ENCODE results near the gene DHX16. TPM values are rescaled to one million over a fixed set of nuclear protein-coding genes. Genes with fewer than 3 reads are reported as not detected.
A peak's percentile ranks its signal among the peaks of the same experiment; 100 is the strongest.
"Not testable (repeated sequence)": the region's sequence is repeated elsewhere in the genome, so short reads cannot be mapped to it uniquely, and the experiment has no call there.

The DHX16 gene
- 34.7 and 39.2 TPM in 2 replicates for total RNA-seq

DNA sequence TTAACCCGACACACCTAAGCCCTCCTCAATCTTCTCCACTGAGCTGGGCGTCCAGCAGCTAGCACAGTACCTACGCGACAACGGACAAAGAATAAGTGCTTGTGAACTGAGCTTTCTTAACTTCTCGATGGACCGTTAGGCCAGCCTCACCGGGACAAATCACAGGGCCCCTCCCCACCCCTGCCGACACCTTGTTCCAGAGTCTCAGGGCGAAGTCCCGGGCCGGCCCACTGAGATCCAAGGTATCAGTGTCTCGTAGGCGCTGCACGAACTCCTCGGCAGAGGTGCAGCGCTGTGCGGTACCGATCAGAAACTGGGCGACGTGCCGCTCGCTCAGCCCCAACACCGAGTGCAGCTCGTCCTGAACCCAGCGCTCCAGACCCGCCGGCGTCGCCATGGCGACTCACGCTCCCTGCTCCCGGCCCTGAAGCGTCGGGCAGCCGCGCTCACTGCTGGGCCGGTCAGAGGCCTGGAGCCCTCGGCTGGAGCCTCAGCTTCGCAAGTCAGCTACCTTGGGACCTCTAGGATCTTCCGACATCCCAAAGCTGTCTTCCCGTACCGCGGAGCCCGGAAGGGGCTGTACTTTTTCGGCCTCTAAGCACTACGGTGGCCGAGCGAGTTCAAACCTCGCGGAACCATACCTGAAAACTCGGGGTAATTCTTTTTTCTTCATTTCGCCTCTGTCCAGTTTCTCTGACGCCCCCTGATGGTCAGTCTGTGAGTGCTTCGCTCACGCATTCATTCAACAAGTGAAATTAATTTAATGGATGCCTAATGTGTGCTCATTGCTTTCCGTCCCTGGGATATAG is at the start of gene DHX16:
Gene DHX16, minus strand, starts transcription at position 562 of the 809 bp plus-strand sequence. Its CDS starts 165 bp downstream, at position 397.
- peak; percentile 90 for DNase-seq (ENCODE audit: low read depth)
- Histone ChIP-seq H3K4me3 (ENCODE audit: low read depth, low read length) (peak within 1 kb of the TSS; percentile 87), H3K27me3 (ENCODE audit: control insufficient read depth, insufficient read depth, low read length) (no peaks in the 10 kb centered on the region), H3K36me3 (ENCODE audit: control insufficient read depth, insufficient read depth, low read length) (peaks cover 1% of the 10 kb centered on the region)
- TF ChIP-seq, protein P1, sequence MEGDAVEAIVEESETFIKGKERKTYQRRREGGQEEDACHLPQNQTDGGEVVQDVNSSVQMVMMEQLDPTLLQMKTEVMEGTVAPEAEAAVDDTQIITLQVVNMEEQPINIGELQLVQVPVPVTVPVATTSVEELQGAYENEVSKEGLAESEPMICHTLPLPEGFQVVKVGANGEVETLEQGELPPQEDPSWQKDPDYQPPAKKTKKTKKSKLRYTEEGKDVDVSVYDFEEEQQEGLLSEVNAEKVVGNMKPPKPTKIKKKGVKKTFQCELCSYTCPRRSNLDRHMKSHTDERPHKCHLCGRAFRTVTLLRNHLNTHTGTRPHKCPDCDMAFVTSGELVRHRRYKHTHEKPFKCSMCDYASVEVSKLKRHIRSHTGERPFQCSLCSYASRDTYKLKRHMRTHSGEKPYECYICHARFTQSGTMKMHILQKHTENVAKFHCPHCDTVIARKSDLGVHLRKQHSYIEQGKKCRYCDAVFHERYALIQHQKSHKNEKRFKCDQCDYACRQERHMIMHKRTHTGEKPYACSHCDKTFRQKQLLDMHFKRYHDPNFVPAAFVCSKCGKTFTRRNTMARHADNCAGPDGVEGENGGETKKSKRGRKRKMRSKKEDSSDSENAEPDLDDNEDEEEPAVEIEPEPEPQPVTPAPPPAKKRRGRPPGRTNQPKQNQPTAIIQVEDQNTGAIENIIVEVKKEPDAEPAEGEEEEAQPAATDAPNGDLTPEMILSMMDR (IDR thresholded peaks at IDR 0.05; ENCODE audit: insufficient read depth, low read length, poor library complexity, severe bottlenecking), result peak; percentile 79

DNA sequence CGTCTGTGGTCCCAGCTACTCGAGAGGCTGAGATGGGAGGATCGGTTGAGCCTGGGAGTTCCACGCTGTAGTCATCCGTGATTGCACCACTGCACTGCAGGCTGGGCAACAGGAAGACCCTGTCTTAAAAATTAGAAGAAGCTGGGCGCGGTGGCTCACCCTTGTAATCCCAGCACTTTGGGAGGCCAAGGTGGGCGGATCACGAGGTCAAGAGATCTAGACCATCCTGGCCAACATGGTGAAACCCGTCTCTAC is 49.1 kb upstream of the DHX16 start:
- H3K27me3 ChIP-seq (ENCODE audit: control insufficient read depth, insufficient read depth, low read length); H3K36me3 ChIP-seq (ENCODE audit: control insufficient read depth, insufficient read depth, low read length); DNase-seq (ENCODE audit: low read depth): not testable (repeated sequence)
- peak overlapping the region; percentile 86 for H3K4me3 ChIP-seq (ENCODE audit: low read depth, low read length)

DNA sequence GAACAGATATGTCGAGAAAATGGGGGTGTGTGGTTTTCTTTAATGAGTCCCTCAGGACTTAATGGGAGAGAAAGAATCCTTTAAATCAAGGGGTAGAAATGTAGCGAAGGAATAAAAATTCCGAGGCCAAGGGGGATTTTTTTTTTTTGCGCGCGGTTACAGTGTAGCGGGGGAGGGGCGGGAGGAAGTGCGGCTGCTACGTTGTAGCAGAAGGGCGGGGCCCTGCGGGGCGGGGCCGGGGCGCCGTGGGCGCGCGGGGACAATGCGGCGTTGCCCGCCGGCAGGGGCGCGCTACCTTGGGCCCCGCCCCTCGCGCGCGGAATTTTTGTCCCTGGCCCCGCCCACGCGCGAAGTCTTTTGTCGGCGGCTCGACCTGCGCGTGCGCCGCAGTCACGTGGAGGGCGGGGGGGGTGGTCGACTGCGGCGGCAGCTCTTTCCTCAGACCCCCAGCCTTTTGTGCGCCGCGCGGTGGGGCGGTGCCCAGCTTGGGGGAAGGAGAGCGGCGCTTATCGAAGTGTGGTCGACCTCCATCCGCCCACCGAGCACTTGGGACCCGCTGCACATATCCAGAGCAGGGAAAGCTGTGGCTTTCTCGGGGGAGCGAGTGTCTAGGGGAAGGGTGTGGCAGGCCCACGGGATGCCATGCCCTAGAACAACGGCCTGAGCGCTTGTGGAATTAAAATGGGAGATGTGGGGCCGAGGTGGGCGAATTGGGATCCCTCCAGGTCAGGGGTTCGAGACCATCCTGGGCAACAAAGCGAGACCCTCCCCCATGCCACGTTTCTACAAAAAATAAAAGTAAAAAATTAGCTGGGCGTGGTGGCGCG is 48.6 kb upstream of the DHX16 start:
- peak overlapping the region; percentile 86 for H3K4me3 ChIP-seq (ENCODE audit: low read depth, low read length)
- DNase-seq (ENCODE audit: low read depth), result no peak
- no peaks in the 10 kb centered on the region for H3K27me3 ChIP-seq (ENCODE audit: control insufficient read depth, insufficient read depth, low read length)
- H3K36me3 ChIP-seq (ENCODE audit: control insufficient read depth, insufficient read depth, low read length), result peaks cover 6% of the 10 kb centered on the region
- TF ChIP-seq, protein P1 (IDR thresholded peaks at IDR 0.05; ENCODE audit: insufficient read depth, low read length, poor library complexity, severe bottlenecking), result no peak

DNA sequence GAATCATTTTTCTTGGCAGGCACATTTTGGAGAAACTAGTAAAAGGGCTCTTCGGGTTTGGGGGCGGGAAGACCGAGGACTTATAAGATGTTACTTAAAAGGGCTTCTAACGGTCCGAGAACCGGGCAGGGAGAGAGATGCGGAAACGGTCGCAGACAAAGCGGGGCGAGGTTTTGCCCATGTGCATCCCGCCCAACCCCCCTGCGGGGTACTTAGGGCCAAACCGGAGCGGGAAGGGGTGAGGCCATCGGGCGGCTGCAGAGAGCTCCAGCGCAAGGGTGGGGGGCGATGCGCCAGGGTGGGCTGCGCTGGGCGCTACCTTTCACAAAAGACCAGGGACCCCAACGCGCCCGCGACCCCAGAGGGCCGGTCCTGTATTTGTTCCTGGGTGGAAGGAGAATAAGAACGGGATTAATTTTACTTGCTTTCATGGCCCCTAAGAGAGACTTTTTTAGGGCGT is 48.0 kb upstream of the DHX16 start:
- Histone ChIP-seq H3K27me3 (ENCODE audit: control insufficient read depth, insufficient read depth, low read length) (no peaks in the 10 kb centered on the region), H3K4me3 (ENCODE audit: low read depth, low read length) (peak overlapping the region; percentile 86), H3K36me3 (ENCODE audit: control insufficient read depth, insufficient read depth, low read length) (peaks cover 6% of the 10 kb centered on the region)
- no peak for DNase-seq (ENCODE audit: low read depth)
- TF ChIP-seq, protein P1 (IDR thresholded peaks at IDR 0.05; ENCODE audit: insufficient read depth, low read length, poor library complexity, severe bottlenecking), result no peak

DNA sequence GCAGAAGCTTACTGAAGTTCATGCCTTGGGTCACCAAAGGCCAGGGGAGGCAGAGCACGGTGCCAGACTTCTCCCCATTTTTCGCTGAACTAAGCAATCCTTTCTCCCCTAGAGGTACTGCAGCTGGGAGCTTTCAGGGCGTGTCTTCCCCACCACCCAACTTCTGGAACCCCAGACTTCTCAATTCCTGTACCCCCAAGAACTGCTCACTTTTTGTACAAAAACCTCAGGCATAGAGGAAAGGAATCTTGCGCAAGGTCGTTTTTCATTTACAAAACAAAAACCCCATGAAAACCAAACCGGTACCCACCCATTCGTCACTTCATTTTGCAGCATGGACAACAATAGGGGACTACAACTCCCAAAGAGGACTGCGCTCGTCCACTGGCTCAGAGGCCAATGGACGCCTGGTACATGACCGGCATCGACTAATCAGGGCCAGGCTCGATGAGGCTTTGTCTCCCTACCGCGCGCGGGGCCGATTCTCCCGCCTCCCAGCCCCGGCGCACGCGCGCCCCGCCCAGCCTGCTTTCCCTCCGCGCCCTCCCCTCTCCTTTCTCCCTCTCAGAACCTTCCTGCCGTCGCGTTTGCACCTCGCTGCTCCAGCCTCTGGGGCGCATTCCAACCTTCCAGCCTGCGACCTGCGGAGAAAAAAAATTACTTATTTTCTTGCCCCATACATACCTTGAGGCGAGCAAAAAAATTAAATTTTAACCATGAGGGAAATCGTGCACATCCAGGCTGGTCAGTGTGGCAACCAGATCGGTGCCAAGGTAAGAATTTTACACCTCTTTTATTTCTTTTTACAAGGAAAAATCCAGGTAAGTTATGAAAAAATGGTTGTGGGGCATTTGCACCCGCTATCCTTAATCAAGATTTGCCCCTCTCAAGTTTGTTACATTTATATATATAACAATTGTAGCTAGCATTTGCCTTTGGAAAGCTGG is 47.3 kb upstream of the DHX16 start, which contains the start of gene TUBB:
Gene TUBB, plus strand, starts transcription at position 562 of the 947 bp plus-strand sequence. Its CDS starts 155 bp downstream, at position 717.
- TF ChIP-seq, protein P1 (IDR thresholded peaks at IDR 0.05; ENCODE audit: insufficient read depth, low read length, poor library complexity, severe bottlenecking), result no peak
- peak within 1 kb of the TSS; percentile 86 for H3K4me3 ChIP-seq (ENCODE audit: low read depth, low read length)
- peaks cover 6% of the 10 kb centered on the region for H3K36me3 ChIP-seq (ENCODE audit: control insufficient read depth, insufficient read depth, low read length)
- H3K27me3 ChIP-seq (ENCODE audit: control insufficient read depth, insufficient read depth, low read length), result no peaks in the 10 kb centered on the region
- peak; percentile 88 for DNase-seq (ENCODE audit: low read depth)
